ENCODE data around the gene RAB30. TPM values are rescaled to one million over a fixed set of nuclear protein-coding genes. Genes with fewer than 3 reads are reported as not detected.

Gene RAB30
- total RNA-seq, 4 donors from 2014 or later: 3.4 to 54.8 (median 11.5) TPM

DNA sequence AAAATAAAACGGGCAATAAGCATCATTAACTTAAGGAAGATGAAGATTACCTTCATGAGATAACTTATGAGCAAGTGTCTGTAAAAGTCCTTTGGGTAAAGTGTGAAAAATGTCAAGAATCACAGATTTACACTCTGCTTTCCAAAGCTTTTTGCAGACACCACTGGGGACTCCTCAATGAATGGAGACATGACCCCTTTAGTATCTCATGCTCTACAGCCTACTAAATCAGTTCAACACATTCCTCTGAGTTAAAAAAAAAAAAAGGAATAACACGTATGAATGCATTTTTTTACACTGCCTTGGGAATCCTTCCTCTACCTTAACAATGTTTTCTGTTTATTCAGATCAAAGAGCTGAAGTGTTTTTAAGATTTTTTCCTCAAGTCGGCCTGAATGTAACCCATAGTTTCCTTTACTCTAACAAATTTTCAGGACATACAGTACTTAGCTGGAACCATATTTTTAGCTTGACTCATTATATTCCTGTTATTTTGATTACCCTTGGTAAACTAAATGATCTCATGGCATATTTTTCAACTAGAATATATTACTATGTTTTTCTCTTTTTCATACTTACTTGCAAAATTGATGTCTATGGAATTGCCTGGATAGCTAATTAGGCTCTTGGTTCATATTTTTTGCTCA is 25.9 kb upstream of the RAB30 start:
- Histone ChIP-seq H3K4me1 (peaks cover 0 to 5% (median 0%) of the 10 kb centered on the region in 4 donors), H3K27ac (no peak overlapping the region), H3K27me3 (no peaks in the 10 kb centered on the region), H3K9me3 (no peaks in the 10 kb centered on the region), H3K36me3 (no peaks in the 10 kb centered on the region), H3K4me3 (no peak overlapping the region)
- DNase-seq: no peak
- no peak for TF ChIP-seq POLR2A (IDR thresholded peaks at IDR 0.05)
- TF ChIP-seq, protein P1, sequence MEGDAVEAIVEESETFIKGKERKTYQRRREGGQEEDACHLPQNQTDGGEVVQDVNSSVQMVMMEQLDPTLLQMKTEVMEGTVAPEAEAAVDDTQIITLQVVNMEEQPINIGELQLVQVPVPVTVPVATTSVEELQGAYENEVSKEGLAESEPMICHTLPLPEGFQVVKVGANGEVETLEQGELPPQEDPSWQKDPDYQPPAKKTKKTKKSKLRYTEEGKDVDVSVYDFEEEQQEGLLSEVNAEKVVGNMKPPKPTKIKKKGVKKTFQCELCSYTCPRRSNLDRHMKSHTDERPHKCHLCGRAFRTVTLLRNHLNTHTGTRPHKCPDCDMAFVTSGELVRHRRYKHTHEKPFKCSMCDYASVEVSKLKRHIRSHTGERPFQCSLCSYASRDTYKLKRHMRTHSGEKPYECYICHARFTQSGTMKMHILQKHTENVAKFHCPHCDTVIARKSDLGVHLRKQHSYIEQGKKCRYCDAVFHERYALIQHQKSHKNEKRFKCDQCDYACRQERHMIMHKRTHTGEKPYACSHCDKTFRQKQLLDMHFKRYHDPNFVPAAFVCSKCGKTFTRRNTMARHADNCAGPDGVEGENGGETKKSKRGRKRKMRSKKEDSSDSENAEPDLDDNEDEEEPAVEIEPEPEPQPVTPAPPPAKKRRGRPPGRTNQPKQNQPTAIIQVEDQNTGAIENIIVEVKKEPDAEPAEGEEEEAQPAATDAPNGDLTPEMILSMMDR (IDR thresholded peaks at IDR 0.05): no peak

DNA sequence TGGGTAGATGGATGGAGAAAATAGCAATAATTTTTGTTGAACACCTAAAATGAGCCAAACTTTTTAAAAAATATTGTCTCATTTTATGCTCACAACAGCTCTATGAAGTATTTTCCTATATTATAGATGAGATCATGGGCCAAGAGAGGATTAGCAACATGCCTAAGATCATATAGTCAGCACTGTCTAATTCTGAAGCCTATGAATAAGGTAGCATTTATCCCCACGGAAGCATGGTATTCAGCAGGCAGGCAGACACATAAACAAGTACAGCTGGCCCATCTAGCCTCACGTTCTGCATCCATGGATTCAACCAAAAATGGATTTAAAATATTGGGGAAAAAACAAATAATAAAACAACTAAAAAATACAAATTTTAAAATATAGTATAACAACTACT is 21.9 kb upstream of the RAB30 start:
- H3K27me3 ChIP-seq: no peaks in the 10 kb centered on the region
- no peak for DNase-seq
- peaks cover 0 to 5% (median 0%) of the 10 kb centered on the region in 4 donors for H3K4me1 ChIP-seq
- H3K4me3 ChIP-seq: no peak overlapping the region
- TF ChIP-seq POLR2A (IDR thresholded peaks at IDR 0.05): no peak
- TF ChIP-seq, protein P1 (IDR thresholded peaks at IDR 0.05): no peak
- no peaks in the 10 kb centered on the region for H3K9me3 ChIP-seq
- no peaks in the 10 kb centered on the region for H3K36me3 ChIP-seq
- H3K27ac ChIP-seq: no peak overlapping the region

DNA sequence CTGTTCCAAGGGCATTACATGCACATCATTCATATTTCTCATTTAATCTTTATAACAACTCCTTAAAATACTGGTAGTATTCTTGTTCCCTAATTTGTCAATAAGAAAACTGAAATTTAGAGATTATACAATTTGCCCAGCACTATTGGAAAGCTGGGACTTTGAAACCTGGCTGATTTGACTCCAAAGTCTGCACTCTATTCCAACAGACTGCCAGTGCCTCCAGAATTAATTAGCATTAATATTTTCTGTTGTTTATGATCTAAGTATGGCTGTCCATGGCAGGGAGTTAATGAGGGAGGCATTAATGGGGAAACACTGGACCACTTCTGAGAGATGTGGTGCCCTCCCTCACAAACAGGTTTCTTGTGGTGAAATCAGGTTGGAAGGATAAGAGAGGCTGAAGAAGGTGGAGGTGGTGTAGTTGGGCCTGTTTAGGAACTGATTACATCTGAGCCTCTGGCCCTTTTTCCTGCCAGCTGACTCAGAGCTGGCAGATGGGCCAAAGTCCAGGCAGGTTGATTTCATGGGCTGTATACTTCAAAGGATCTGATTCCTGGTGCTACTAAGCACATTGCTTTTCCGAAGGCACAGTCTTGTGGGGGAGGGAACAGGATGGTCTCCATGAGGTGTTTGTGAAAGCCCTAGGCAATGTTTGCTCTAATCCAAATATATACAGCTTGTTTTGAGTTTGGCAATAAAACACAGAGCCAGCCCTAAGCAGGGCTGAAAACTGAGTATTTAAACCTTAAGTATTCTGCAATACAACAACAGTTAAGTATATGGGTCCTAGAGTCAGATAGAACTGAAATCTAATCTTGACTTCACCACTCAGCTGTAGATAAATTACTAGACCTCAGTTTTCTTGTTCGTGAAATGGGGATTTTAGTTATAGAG is 21.0 kb upstream of the RAB30 start:
- H3K27ac ChIP-seq: peak overlapping the region in 3 of 4 donors; percentile 19 to 76 (median 28)
- no peaks in the 10 kb centered on the region for H3K36me3 ChIP-seq
- no peaks in the 10 kb centered on the region for H3K27me3 ChIP-seq
- peaks cover 0 to 5% (median 0%) of the 10 kb centered on the region in 4 donors for H3K4me1 ChIP-seq
- DNase-seq: peak in 2 of 3 donors; percentile 76 to 87
- no peak overlapping the region for H3K4me3 ChIP-seq
- peak in 1 of 2 donors; percentile 13 for TF ChIP-seq POLR2A (IDR thresholded peaks at IDR 0.05)
- TF ChIP-seq, protein P1 (IDR thresholded peaks at IDR 0.05): no peak
- no peaks in the 10 kb centered on the region for H3K9me3 ChIP-seq

DNA sequence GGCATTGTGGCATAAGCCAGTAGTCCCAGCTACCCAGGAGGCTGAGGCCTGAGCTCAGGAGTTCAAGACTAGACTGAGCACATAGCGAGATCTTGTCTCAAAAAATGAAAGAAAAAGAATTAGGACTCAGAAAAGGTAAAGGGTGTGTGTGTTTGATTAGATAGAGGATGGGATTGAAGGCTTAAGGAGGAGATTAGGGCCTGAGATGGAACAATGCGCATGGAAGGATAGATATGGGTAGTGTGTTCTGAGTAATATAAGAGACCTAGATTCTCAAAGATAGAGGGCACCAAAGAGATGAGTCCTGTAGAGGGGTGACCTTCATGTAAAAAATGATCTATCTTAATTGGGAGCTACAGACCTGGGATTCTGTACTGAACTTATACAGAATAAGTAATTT is 17.3 kb upstream of the RAB30 start:
- TF ChIP-seq POLR2A (IDR thresholded peaks at IDR 0.05): no peak
- TF ChIP-seq, protein P1 (IDR thresholded peaks at IDR 0.05): peak in 2 of 6 experiments; percentile 9 to 13
- Histone ChIP-seq H3K36me3 (no peaks in the 10 kb centered on the region), H3K27me3 (no peaks in the 10 kb centered on the region), H3K4me1 (peaks cover 0 to 5% (median 0%) of the 10 kb centered on the region in 4 donors), H3K27ac (no peak overlapping the region), H3K4me3 (no peak overlapping the region), H3K9me3 (no peaks in the 10 kb centered on the region)
- DNase-seq: no peak

DNA sequence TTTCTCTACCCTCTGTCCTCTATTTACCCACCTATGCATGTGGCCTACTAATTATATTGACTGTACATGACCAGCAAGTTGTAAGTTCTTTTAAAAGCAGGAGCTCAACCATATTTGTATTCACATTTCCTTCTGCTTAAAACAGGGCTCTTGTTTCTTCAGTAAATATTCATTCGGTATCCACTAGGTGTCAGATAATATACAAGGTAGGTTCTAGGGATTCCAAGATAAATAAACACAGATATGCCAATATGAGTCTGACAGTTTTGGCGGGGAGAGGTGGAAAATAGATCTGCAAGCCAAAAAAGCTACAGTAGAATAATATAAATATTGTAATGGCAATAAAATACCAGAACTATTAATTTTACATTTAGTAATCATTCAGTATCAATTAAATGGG is 15.3 kb upstream of the RAB30 start:
- Histone ChIP-seq H3K36me3 (no peaks in the 10 kb centered on the region), H3K4me1 (no peaks in the 10 kb centered on the region), H3K9me3 (no peaks in the 10 kb centered on the region), H3K27ac (no peak overlapping the region), H3K4me3 (no peak overlapping the region), H3K27me3 (no peaks in the 10 kb centered on the region)
- TF ChIP-seq POLR2A (IDR thresholded peaks at IDR 0.05): no peak
- TF ChIP-seq, protein P1 (IDR thresholded peaks at IDR 0.05): peak in 4 of 6 experiments; percentile 32 to 61 (median 59)
- DNase-seq: no peak
